Liver (tissue), 9 donors: ENCODE results near the gene ARID5B. TPM values are rescaled to one million over a fixed set of nuclear protein-coding genes. Genes with fewer than 3 reads are reported as not detected.

Source experiments
- DNase-seq: peaks from one replicate; pipeline ENCODE4 v3.0.0-alpha.2; 2017; ENCODE audit warnings: low spot score
- H3K27ac ChIP-seq, 2 donors: one replicate each; pipeline ENCODE4 v1.7.0; 2013; ENCODE audit warnings: inconsistent platforms in 2 of 2, low read length in 2 of 2, control low read depth in 1 of 2, low read depth in 1 of 2, mild to moderate bottlenecking in 1 of 2
- H3K27me3 ChIP-seq, 4 donors: one replicate each; pipeline versions ENCODE4 v1.6.1 to v1.7.0; 2013; ENCODE audit warnings: low read length in 3 of 4, inconsistent platforms in 1 of 4, mild to moderate bottlenecking in 1 of 4, moderate library complexity in 1 of 4; ENCODE audit not compliant: control insufficient read depth in 4 of 4, insufficient read depth in 4 of 4
- H3K36me3 ChIP-seq, 4 donors: one replicate each; pipeline versions ENCODE4 v1.6.1 to v1.7.0; 2013; ENCODE audit warnings: low read length in 3 of 4, mild to moderate bottlenecking in 3 of 4, low read depth in 1 of 4, moderate library complexity in 1 of 4; ENCODE audit not compliant: control insufficient read depth in 4 of 4, insufficient read depth in 3 of 4
- H3K4me1 ChIP-seq, 4 donors: one replicate each; pipeline versions ENCODE4 v1.6.1 to v1.7.0; 2013; ENCODE audit warnings: low read length in 3 of 4, mild to moderate bottlenecking in 3 of 4, moderate library complexity in 1 of 4; ENCODE audit not compliant: control insufficient read depth in 4 of 4, insufficient read depth in 4 of 4
- H3K4me3 ChIP-seq, 3 donors: one replicate each; pipeline versions ENCODE4 v1.6.1 to v1.7.0; 2013; ENCODE audit warnings: low read length in 3 of 3, control low read depth in 1 of 3, low read depth in 1 of 3, mild to moderate bottlenecking in 1 of 3
- H3K9ac ChIP-seq, 2 donors: one replicate each; pipeline ENCODE4 v1.7.0; 2013; ENCODE audit warnings: low read length in 2 of 2, mild to moderate bottlenecking in 2 of 2, moderate library complexity in 2 of 2, control low read depth in 1 of 2, low read depth in 1 of 2
- H3K9me3 ChIP-seq, 4 donors: one replicate each; pipeline versions ENCODE4 v1.6.1 to v1.7.0; 2013; ENCODE audit warnings: low read length in 3 of 4; ENCODE audit not compliant: control insufficient read depth in 4 of 4
- EGR1 ChIP-seq, 2 donors: IDR thresholded peaks; 2 replicates each; pipeline ENCODE4 v1.6.1; 2016 to 2018; ENCODE audit warnings: antibody characterized with exemption in 2 of 2, low read depth in 2 of 2
- FOXA1 ChIP-seq: IDR thresholded peaks from 2 replicates; pipeline ENCODE4 v1.6.1; 2016; ENCODE audit warnings: antibody characterized with exemption
- FOXA2 ChIP-seq: IDR thresholded peaks from 2 replicates; pipeline ENCODE4 v1.6.1; 2016; ENCODE audit warnings: antibody characterized with exemption
- GABPA ChIP-seq, 2 donors: IDR thresholded peaks in 1 of 2; conservative IDR thresholded peaks in 1 of 2; 2 replicates each; pipeline ENCODE4 v1.6.1; 2016; ENCODE audit warnings: antibody characterized with exemption in 2 of 2, mild to moderate bottlenecking in 1 of 2, moderate library complexity in 1 of 2
- HNF4A ChIP-seq, 2 donors: conservative IDR thresholded peaks; 2 replicates each; pipeline ENCODE4 v1.6.1; 2016; ENCODE audit warnings: antibody characterized with exemption in 2 of 2, mild to moderate bottlenecking in 2 of 2
- HNF4G ChIP-seq: IDR thresholded peaks from 2 replicates; pipeline ENCODE4 v1.6.1; 2016; ENCODE audit warnings: antibody characterized with exemption
- JUND ChIP-seq, 2 donors: IDR thresholded peaks; 2 replicates each; pipeline ENCODE4 v1.6.1; 2016; ENCODE audit warnings: antibody characterized with exemption in 2 of 2
- NR2F2 ChIP-seq: IDR thresholded peaks from 2 replicates; pipeline ENCODE4 v1.6.1; 2016; ENCODE audit warnings: antibody characterized with exemption
- RAD21 ChIP-seq, 2 donors: IDR thresholded peaks; 2 replicates each; pipeline ENCODE4 v1.6.1; 2016; ENCODE audit warnings: antibody characterized with exemption in 2 of 2, mild to moderate bottlenecking in 2 of 2
- RXRA ChIP-seq, 2 donors: IDR thresholded peaks; 2 replicates each; pipeline ENCODE4 v1.6.1; 2017 to 2018; ENCODE audit warnings: antibody characterized with exemption in 2 of 2, mild to moderate bottlenecking in 1 of 2
- SP1 ChIP-seq: IDR thresholded peaks from 2 replicates; pipeline ENCODE4 v1.6.1; 2018; ENCODE audit warnings: antibody characterized with exemption, mild to moderate bottlenecking
- TAF1 ChIP-seq: conservative IDR thresholded peaks from 2 replicates; pipeline ENCODE4 v1.6.1; 2016; ENCODE audit warnings: antibody characterized with exemption, mild to moderate bottlenecking
- YY1 ChIP-seq: IDR thresholded peaks from 2 replicates; pipeline ENCODE4 v1.6.1; 2016; ENCODE audit warnings: antibody characterized with exemption, mild to moderate bottlenecking
- WGBS: extraction: QIAGEN DNeasy Blood & Tissue Kit; methylation state at CpG from one replicate; pipeline ENCODE4 v1.1.7; 2013; 5-methylcytosine and 5-hydroxymethylcytosine counted together
- polyA plus RNA-seq, 2 donors: library from polyadenylated mRNA; stranded (reverse) in 1 of 2; unstranded in 1 of 2; fragments of 200-250 nt in 1 of 2; fragments of >200 nt in 1 of 2; fragmentation: Nextera tagmentation in 1 of 2; extraction: Ambion mirVana in 1 of 2; gene quantifications; one replicate each; pipeline versions ENCODE4 v1.2.1 to v1.2.3, GENCODE V29; 2013 to 2015
- total RNA-seq, 2 donors: library from RNA; depleted of rRNA; stranded (reverse); fragments of >200 nt; gene quantifications; one replicate each; pipeline ENCODE4 v1.2.3, GENCODE V29; 2014
- TF ChIP-seq, protein P1 (sequence below): IDR thresholded peaks from 2 replicates; pipeline ENCODE4 v1.6.1; 2016; ENCODE audit warnings: antibody characterized with exemption, mild to moderate bottlenecking
- TF ChIP-seq, protein P2 (sequence below): fragments of 150-350 bp; IDR thresholded peaks from 2 replicates; pipeline ENCODE4 v1.5.1; 2017; ENCODE audit warnings: improper control_type of control experiment, low read depth, low read length; ENCODE audit not compliant: missing input control
- TF ChIP-seq, protein P3 (sequence below): IDR thresholded peaks from 2 replicates; pipeline ENCODE4 v1.6.1; 2016; ENCODE audit warnings: antibody characterized with exemption
- TF ChIP-seq, protein P4 (sequence below): IDR thresholded peaks from 2 replicates; pipeline ENCODE4 v1.6.1; 2016; ENCODE audit warnings: antibody characterized with exemption
- TF ChIP-seq, protein P5 (sequence below): IDR thresholded peaks from 2 replicates; pipeline ENCODE4 v1.6.1; 2016; ENCODE audit warnings: antibody characterized with exemption
- donor health status: healthy.
- donor health status: healthy.
- donor health status: healthy.
- donor health status: healthy.
- donor health status: healthy.

Gene ARID5B
- total and polyA plus RNA-seq, 4 donors, result 1.3 to 6.4 (median 5.2) TPM

DNA sequence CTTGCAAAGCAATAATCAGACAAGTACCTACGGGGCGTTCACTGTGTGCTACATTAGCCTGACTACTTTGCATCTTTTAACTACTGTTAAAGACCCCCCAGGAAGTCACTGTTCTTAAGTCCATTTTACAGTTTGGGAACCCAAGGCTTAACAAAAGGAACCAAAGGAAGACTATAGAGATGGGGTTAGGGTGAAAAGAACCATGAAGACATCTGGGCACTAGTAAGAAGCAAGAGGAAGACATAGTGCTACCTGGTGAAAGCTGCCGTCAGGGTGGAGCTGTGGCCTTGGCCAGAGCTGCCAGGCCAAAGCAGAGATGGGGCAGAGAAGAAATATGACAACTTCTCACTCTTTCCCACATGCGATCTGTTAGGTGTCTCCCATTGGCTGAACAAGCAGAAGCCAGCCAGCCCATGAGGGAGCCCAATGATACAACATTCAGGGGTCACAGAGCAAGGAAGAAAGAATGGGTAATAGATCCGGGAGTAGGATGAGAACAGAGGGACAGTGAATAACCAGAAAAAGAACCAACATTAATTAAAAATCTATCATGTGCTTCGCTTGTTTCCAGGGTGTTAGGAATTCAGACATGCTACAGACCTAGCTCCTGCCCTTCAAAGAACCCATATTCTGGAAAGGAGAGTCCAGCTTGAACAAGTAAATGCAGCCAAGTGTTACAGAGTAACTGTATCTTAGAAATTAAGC is 85.4 kb downstream of the ARID5B start:
- 93% methylated on average over 6 of the region's 6 CpGs for WGBS
- Histone ChIP-seq H3K9ac (no peak overlapping the region), H3K4me3 (no peak overlapping the region), H3K9me3 (no peaks in the 10 kb centered on the region), H3K27ac (no peak overlapping the region), H3K27me3 (no peaks in the 10 kb centered on the region), H3K36me3 (no peaks in the 10 kb centered on the region), H3K4me1 (peaks cover 0 to 13% (median 3%) of the 10 kb centered on the region in 4 donors)
- DNase-seq, result no peak
- TF ChIP-seq GABPA (IDR thresholded peaks at IDR 0.05 in 1 of 2, conservative IDR thresholded peaks at IDR 0.05 in 1 of 2) (no peak), FOXA1 (no peak), YY1 (no peak), RXRA (IDR thresholded peaks at IDR 0.05) (no peak), FOXA2 (no peak), HNF4A (conservative IDR thresholded peaks at IDR 0.05) (no peak), RAD21 (IDR thresholded peaks at IDR 0.05) (no peak), JUND (IDR thresholded peaks at IDR 0.05) (no peak), EGR1 (IDR thresholded peaks at IDR 0.05; ENCODE audit: low read depth in 2 of 2) (no peak), NR2F2 (no peak), TAF1 (no peak), SP1 (no peak), HNF4G (no peak)
- TF ChIP-seq, protein P1, sequence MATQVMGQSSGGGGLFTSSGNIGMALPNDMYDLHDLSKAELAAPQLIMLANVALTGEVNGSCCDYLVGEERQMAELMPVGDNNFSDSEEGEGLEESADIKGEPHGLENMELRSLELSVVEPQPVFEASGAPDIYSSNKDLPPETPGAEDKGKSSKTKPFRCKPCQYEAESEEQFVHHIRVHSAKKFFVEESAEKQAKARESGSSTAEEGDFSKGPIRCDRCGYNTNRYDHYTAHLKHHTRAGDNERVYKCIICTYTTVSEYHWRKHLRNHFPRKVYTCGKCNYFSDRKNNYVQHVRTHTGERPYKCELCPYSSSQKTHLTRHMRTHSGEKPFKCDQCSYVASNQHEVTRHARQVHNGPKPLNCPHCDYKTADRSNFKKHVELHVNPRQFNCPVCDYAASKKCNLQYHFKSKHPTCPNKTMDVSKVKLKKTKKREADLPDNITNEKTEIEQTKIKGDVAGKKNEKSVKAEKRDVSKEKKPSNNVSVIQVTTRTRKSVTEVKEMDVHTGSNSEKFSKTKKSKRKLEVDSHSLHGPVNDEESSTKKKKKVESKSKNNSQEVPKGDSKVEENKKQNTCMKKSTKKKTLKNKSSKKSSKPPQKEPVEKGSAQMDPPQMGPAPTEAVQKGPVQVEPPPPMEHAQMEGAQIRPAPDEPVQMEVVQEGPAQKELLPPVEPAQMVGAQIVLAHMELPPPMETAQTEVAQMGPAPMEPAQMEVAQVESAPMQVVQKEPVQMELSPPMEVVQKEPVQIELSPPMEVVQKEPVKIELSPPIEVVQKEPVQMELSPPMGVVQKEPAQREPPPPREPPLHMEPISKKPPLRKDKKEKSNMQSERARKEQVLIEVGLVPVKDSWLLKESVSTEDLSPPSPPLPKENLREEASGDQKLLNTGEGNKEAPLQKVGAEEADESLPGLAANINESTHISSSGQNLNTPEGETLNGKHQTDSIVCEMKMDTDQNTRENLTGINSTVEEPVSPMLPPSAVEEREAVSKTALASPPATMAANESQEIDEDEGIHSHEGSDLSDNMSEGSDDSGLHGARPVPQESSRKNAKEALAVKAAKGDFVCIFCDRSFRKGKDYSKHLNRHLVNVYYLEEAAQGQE, result no peak
- TF ChIP-seq, protein P2, sequence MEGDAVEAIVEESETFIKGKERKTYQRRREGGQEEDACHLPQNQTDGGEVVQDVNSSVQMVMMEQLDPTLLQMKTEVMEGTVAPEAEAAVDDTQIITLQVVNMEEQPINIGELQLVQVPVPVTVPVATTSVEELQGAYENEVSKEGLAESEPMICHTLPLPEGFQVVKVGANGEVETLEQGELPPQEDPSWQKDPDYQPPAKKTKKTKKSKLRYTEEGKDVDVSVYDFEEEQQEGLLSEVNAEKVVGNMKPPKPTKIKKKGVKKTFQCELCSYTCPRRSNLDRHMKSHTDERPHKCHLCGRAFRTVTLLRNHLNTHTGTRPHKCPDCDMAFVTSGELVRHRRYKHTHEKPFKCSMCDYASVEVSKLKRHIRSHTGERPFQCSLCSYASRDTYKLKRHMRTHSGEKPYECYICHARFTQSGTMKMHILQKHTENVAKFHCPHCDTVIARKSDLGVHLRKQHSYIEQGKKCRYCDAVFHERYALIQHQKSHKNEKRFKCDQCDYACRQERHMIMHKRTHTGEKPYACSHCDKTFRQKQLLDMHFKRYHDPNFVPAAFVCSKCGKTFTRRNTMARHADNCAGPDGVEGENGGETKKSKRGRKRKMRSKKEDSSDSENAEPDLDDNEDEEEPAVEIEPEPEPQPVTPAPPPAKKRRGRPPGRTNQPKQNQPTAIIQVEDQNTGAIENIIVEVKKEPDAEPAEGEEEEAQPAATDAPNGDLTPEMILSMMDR, result no peak
- TF ChIP-seq, protein P3, sequence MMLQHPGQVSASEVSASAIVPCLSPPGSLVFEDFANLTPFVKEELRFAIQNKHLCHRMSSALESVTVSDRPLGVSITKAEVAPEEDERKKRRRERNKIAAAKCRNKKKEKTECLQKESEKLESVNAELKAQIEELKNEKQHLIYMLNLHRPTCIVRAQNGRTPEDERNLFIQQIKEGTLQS, result no peak
- TF ChIP-seq, protein P4, sequence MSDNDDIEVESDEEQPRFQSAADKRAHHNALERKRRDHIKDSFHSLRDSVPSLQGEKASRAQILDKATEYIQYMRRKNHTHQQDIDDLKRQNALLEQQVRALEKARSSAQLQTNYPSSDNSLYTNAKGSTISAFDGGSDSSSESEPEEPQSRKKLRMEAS, result no peak
- TF ChIP-seq, protein P5, sequence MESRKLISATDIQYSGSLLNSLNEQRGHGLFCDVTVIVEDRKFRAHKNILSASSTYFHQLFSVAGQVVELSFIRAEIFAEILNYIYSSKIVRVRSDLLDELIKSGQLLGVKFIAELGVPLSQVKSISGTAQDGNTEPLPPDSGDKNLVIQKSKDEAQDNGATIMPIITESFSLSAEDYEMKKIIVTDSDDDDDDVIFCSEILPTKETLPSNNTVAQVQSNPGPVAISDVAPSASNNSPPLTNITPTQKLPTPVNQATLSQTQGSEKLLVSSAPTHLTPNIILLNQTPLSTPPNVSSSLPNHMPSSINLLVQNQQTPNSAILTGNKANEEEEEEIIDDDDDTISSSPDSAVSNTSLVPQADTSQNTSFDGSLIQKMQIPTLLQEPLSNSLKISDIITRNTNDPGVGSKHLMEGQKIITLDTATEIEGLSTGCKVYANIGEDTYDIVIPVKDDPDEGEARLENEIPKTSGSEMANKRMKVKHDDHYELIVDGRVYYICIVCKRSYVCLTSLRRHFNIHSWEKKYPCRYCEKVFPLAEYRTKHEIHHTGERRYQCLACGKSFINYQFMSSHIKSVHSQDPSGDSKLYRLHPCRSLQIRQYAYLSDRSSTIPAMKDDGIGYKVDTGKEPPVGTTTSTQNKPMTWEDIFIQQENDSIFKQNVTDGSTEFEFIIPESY, result no peak
